A549 (cell line): ENCODE results near the gene PTPN22.

ENCODE experiments used
- CHD2 ChIP-seq: fragments of 150-350 bp; IDR thresholded peaks from 2 replicates; pipeline ENCODE4 v1.6.1; 2014; ENCODE audit warnings: low read length; ENCODE audit not compliant: partially characterized antibody
- MYC ChIP-seq: IDR thresholded peaks from 2 replicates; pipeline ENCODE4 v1.6.1; 2012; ENCODE audit warnings: mild to moderate bottlenecking, inconsistent platforms, low read length, improper control_type of control experiment, borderline replicate concordance
- POLR2A ChIP-seq: IDR thresholded peaks from 2 replicates; pipeline ENCODE4 v1.6.1; 2012; ENCODE audit warnings: mild to moderate bottlenecking, low read length
- POLR2AphosphoS2 ChIP-seq: conservative IDR thresholded peaks from 2 replicates; pipeline ENCODE4 v1.6.1; 2012; ENCODE audit warnings: low read length, improper control_type of control experiment, inconsistent platforms
- TF ChIP-seq, protein P1 (sequence below): fragments of >200 bp; sonication (Bioruptor Twin); formaldehyde crosslinking; IDR thresholded peaks from 3 replicates; pipeline ENCODE4 v1.5.1; 2016
- TF ChIP-seq, protein P2 (sequence below): fragments of 250-450 bp; sonication (Bioruptor Pico); IDR thresholded peaks from 2 replicates; pipeline ENCODE4 v1.5.0; 2021; ENCODE audit warnings: mild to moderate bottlenecking, moderate library complexity, borderline replicate concordance
- TF ChIP-seq, protein P3 (sequence below): fragments of >200 bp; sonication (Bioruptor Twin); formaldehyde crosslinking; IDR thresholded peaks from 3 replicates; pipeline ENCODE4 v1.6.1; 2016

DNA sequence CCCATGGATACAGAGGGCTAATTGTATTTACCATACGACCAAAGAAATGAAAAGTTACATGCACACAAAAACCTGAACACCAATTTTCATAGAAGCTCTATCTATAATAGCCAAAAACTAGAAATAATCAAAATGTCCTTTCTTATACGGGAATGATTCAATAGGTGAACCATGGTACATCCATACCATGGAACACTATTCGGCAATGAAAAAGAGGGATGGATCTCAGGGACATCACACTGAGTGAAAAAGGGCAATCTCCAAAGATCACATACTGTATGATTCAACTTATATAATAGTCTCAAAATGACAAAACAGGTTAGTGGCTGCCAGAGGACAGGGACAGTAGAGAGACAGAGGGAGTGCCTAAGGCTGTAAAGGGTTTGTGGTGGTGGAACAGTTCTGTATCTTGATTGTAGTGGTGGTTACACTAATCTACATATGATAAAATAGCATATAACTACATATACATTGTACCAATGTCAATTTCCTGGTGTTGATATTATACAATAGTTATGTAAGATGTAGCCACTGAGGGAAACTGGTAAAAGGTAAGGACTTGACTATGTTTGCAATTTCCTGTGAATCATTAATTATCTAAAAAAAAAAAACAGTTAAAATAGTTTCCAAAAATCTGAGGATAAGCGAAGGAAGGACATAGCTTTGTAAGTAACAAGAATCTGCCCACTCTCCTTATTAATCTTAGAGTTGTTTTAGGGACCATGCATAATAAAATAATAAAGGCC is 62.9 kb downstream of the PTPN22 start:
- TF ChIP-seq MYC = no peak
- no peak for TF ChIP-seq POLR2AphosphoS2
- TF ChIP-seq, protein P1, sequence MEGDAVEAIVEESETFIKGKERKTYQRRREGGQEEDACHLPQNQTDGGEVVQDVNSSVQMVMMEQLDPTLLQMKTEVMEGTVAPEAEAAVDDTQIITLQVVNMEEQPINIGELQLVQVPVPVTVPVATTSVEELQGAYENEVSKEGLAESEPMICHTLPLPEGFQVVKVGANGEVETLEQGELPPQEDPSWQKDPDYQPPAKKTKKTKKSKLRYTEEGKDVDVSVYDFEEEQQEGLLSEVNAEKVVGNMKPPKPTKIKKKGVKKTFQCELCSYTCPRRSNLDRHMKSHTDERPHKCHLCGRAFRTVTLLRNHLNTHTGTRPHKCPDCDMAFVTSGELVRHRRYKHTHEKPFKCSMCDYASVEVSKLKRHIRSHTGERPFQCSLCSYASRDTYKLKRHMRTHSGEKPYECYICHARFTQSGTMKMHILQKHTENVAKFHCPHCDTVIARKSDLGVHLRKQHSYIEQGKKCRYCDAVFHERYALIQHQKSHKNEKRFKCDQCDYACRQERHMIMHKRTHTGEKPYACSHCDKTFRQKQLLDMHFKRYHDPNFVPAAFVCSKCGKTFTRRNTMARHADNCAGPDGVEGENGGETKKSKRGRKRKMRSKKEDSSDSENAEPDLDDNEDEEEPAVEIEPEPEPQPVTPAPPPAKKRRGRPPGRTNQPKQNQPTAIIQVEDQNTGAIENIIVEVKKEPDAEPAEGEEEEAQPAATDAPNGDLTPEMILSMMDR = no peak
- TF ChIP-seq, protein P2, sequence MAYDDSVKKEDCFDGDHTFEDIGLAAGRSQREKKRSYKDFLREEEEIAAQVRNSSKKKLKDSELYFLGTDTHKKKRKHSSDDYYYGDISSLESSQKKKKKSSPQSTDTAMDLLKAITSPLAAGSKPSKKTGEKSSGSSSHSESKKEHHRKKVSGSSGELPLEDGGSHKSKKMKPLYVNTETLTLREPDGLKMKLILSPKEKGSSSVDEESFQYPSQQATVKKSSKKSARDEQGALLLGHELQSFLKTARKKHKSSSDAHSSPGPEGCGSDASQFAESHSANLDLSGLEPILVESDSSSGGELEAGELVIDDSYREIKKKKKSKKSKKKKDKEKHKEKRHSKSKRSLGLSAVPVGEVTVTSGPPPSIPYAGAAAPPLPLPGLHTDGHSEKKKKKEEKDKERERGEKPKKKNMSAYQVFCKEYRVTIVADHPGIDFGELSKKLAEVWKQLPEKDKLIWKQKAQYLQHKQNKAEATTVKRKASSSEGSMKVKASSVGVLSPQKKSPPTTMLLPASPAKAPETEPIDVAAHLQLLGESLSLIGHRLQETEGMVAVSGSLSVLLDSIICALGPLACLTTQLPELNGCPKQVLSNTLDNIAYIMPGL = no peak
- TF ChIP-seq POLR2A = no peak
- TF ChIP-seq, protein P3, sequence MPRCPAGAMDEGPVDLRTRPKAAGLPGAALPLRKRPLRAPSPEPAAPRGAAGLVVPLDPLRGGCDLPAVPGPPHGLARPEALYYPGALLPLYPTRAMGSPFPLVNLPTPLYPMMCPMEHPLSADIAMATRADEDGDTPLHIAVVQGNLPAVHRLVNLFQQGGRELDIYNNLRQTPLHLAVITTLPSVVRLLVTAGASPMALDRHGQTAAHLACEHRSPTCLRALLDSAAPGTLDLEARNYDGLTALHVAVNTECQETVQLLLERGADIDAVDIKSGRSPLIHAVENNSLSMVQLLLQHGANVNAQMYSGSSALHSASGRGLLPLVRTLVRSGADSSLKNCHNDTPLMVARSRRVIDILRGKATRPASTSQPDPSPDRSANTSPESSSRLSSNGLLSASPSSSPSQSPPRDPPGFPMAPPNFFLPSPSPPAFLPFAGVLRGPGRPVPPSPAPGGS = no peak
- no peak for TF ChIP-seq CHD2
